Nephron (organoid): Measurements from ENCODE around the gene TMCO4.
A peak's percentile ranks its signal among the peaks of the same experiment; 100 is the strongest.

Source experiments
- H3K27ac Mint-ChIP-seq, 3 experiments: 2 replicates each; pipeline ENCODE4 v1.8.0; 2020; ENCODE audit warnings: mixed read lengths in 3 of 3, mild to moderate bottlenecking in 2 of 3, moderate library complexity in 1 of 3
- H3K27me3 Mint-ChIP-seq: 2 replicates; pipeline ENCODE4 v1.8.0; 2021; ENCODE audit warnings: low read depth, mild to moderate bottlenecking, moderate library complexity, mixed read lengths
- H3K36me3 Mint-ChIP-seq: 2 replicates; pipeline ENCODE4 v1.8.0; 2020; ENCODE audit warnings: low read depth, mixed read lengths
- H3K4me1 Mint-ChIP-seq: 2 replicates; pipeline ENCODE4 v1.8.0; 2020; ENCODE audit warnings: mixed read lengths
- H3K4me3 Mint-ChIP-seq, 3 experiments: 2 replicates each; pipeline ENCODE4 v1.8.0; 2020; ENCODE audit warnings: mild to moderate bottlenecking in 3 of 3, mixed read lengths in 3 of 3, moderate library complexity in 2 of 3
- H3K9me3 Mint-ChIP-seq: 2 replicates; pipeline ENCODE4 v1.8.0; 2020; ENCODE audit warnings: mixed read lengths
- CTCF ChIP-seq, 3 experiments: fragments of 200-600 bp; sonication (generic); IDR thresholded peaks; one replicate each; pipeline ENCODE4 v1.5.0; 2021; ENCODE audit warnings: antibody characterized with exemption in 3 of 3; ENCODE audit not compliant: unreplicated experiment in 3 of 3

TMCO4 gene

GRCh38 chr1:19764848-19765247 lies 34.9 kb downstream of the TMCO4 start:
- H3K36me3 Mint-ChIP-seq = no peaks in the 10 kb centered on the region
- H3K27me3 Mint-ChIP-seq = peaks cover 18% of the 10 kb centered on the region
- peaks cover 21% of the 10 kb centered on the region for H3K4me1 Mint-ChIP-seq
- no peak for TF ChIP-seq CTCF (IDR thresholded peaks at IDR 0.05; ENCODE audit: unreplicated experiment in 3 of 3)
- no peak overlapping the region for H3K4me3 Mint-ChIP-seq
- H3K27ac Mint-ChIP-seq = peak overlapping the region in 1 of 3 experiments; percentile 66
- no peaks in the 10 kb centered on the region for H3K9me3 Mint-ChIP-seq

- Mint-ChIP-seq H3K27me3 (peaks cover 25% of the 10 kb centered on the region), H3K36me3 (no peaks in the 10 kb centered on the region), H3K4me1 (peaks cover 21% of the 10 kb centered on the region), H3K4me3 (no peak overlapping the region), H3K27ac (no peak overlapping the region), H3K9me3 (peaks cover 6% of the 10 kb centered on the region)
- peak; percentile 42 to 63 (median 50) for TF ChIP-seq CTCF (IDR thresholded peaks at IDR 0.05; ENCODE audit: unreplicated experiment in 3 of 3)
Measured at GRCh38 chr1:19762175-19762779, 37.4 kb downstream of the TMCO4 start.

GRCh38 chr1:19759740-19760089 lies 40.0 kb downstream of the TMCO4 start:
- no peak overlapping the region for H3K27ac Mint-ChIP-seq
- H3K9me3 Mint-ChIP-seq = peaks cover 10% of the 10 kb centered on the region
- peaks cover 34% of the 10 kb centered on the region for H3K27me3 Mint-ChIP-seq
- no peak for TF ChIP-seq CTCF (IDR thresholded peaks at IDR 0.05; ENCODE audit: unreplicated experiment in 3 of 3)
- no peaks in the 10 kb centered on the region for H3K36me3 Mint-ChIP-seq
- peaks cover 12% of the 10 kb centered on the region for H3K4me1 Mint-ChIP-seq
- H3K4me3 Mint-ChIP-seq = no peak overlapping the region

- Mint-ChIP-seq H3K27me3 (peaks cover 34% of the 10 kb centered on the region), H3K4me3 (no peak overlapping the region), H3K9me3 (peaks cover 10% of the 10 kb centered on the region), H3K4me1 (peaks cover 12% of the 10 kb centered on the region), H3K36me3 (no peaks in the 10 kb centered on the region), H3K27ac (no peak overlapping the region)
- TF ChIP-seq CTCF (IDR thresholded peaks at IDR 0.05; ENCODE audit: unreplicated experiment in 3 of 3) = no peak
Measured at GRCh38 chr1:19758227-19758830, 41.4 kb downstream of the TMCO4 start.

GRCh38 chr1:19757641-19758040 lies 42.1 kb downstream of the TMCO4 start:
- Mint-ChIP-seq H3K36me3 (no peaks in the 10 kb centered on the region), H3K4me1 (peaks cover 12% of the 10 kb centered on the region), H3K9me3 (peaks cover 10% of the 10 kb centered on the region), H3K27me3 (peaks cover 34% of the 10 kb centered on the region), H3K27ac (no peak overlapping the region), H3K4me3 (no peak overlapping the region)
- no peak for TF ChIP-seq CTCF (IDR thresholded peaks at IDR 0.05; ENCODE audit: unreplicated experiment in 3 of 3)

GRCh38 chr1:19756480-19756879 lies 43.2 kb downstream of the TMCO4 start:
- H3K4me1 Mint-ChIP-seq = peaks cover 12% of the 10 kb centered on the region
- no peak overlapping the region for H3K4me3 Mint-ChIP-seq
- no peaks in the 10 kb centered on the region for H3K36me3 Mint-ChIP-seq
- H3K27me3 Mint-ChIP-seq = peaks cover 31% of the 10 kb centered on the region
- H3K9me3 Mint-ChIP-seq = peaks cover 10% of the 10 kb centered on the region
- no peak for TF ChIP-seq CTCF (IDR thresholded peaks at IDR 0.05; ENCODE audit: unreplicated experiment in 3 of 3)
- no peak overlapping the region for H3K27ac Mint-ChIP-seq
